ENCODE data around the gene GDPD1.

DNA sequence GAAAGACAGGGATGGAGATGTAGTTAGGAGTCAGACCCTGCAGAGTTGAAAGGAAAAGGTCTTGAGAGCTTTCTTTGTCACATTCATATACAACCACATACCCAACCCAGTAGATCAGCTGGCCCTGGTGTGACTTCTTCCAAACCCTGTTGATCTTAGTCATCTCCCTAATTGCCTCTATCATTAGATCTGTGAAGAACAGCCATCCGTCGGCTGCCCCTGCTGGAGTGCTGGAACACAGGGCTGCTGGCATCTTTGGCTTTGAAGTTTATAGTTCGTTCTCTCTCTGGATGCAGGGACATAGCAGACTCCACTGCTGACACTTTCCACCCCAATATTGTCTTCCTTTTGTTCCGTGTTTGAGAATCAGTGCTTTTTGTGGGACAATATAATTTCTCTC, 20.9 kb upstream of the GDPD1 start:
- TF ChIP-seq, protein P1, sequence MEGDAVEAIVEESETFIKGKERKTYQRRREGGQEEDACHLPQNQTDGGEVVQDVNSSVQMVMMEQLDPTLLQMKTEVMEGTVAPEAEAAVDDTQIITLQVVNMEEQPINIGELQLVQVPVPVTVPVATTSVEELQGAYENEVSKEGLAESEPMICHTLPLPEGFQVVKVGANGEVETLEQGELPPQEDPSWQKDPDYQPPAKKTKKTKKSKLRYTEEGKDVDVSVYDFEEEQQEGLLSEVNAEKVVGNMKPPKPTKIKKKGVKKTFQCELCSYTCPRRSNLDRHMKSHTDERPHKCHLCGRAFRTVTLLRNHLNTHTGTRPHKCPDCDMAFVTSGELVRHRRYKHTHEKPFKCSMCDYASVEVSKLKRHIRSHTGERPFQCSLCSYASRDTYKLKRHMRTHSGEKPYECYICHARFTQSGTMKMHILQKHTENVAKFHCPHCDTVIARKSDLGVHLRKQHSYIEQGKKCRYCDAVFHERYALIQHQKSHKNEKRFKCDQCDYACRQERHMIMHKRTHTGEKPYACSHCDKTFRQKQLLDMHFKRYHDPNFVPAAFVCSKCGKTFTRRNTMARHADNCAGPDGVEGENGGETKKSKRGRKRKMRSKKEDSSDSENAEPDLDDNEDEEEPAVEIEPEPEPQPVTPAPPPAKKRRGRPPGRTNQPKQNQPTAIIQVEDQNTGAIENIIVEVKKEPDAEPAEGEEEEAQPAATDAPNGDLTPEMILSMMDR (conservative IDR thresholded peaks at IDR 0.05): no peak
- no peak for TF ChIP-seq EZH2 (IDR thresholded peaks at IDR 0.05; ENCODE audit: low read depth)
